Loucy (cell line): ENCODE measurements around the gene HIF1AN.

Experiments used
- H2AFZ ChIP-seq: fragments of 200-600 bp; sonication (generic); 2 replicates; pipeline ENCODE4 v1.6.0; 2016; ENCODE audit warnings: antibody characterized with exemption, mild to moderate bottlenecking, low read length, moderate library complexity
- H3F3A ChIP-seq: fragments of 200-600 bp; 2 replicates; pipeline ENCODE4 v1.6.0; 2016; ENCODE audit warnings: antibody characterized with exemption, low read depth, mild to moderate bottlenecking
- H3K27me3 ChIP-seq: fragments of 200-600 bp; sonication (generic); 2 replicates; pipeline ENCODE4 v1.6.1; 2014; ENCODE audit warnings: low read length, mild to moderate bottlenecking; ENCODE audit not compliant: insufficient read depth, poor library complexity, severe bottlenecking
- H3K36me3 ChIP-seq: fragments of 200-600 bp; sonication (generic); 2 replicates; pipeline ENCODE4 v1.6.1; 2016; ENCODE audit warnings: low read length; ENCODE audit not compliant: insufficient read depth
- H3K4me1 ChIP-seq: fragments of 200-600 bp; sonication (generic); 2 replicates; pipeline ENCODE4 v1.5.1; 2014; ENCODE audit warnings: low read length, mild to moderate bottlenecking; ENCODE audit not compliant: insufficient read depth, poor library complexity, severe bottlenecking
- H3K4me2 ChIP-seq: fragments of 200-600 bp; sonication (generic); 2 replicates; pipeline ENCODE4 v1.6.0; 2014; ENCODE audit warnings: antibody characterized with exemption, low read length, low read depth, mild to moderate bottlenecking; ENCODE audit not compliant: poor library complexity, severe bottlenecking
- H3K4me3 ChIP-seq: fragments of 200-600 bp; sonication (generic); 2 replicates; pipeline ENCODE4 v1.5.1; 2014; ENCODE audit warnings: low read length, mild to moderate bottlenecking, mixed read lengths; ENCODE audit not compliant: poor library complexity, severe bottlenecking
- H3K79me2 ChIP-seq: fragments of 200-600 bp; sonication (generic); 2 replicates; pipeline ENCODE4 v1.6.1; 2014; ENCODE audit warnings: low read length; ENCODE audit not compliant: insufficient read depth
- H3K9ac ChIP-seq: fragments of 200-600 bp; sonication (generic); 2 replicates; pipeline ENCODE4 v1.6.0; 2014; ENCODE audit warnings: mild to moderate bottlenecking, low read depth, low read length, moderate library complexity; ENCODE audit not compliant: poor library complexity, severe bottlenecking
- H3K9me2 ChIP-seq: fragments of 200-600 bp; sonication (generic); replicated peaks from 2 replicates; pipeline ENCODE4 v1.6.1; 2016; ENCODE audit warnings: low read depth, low read length, mixed read lengths
- H3K9me3 ChIP-seq: fragments of 200-600 bp; sonication (generic); 2 replicates; pipeline ENCODE4 v1.6.1; 2014; ENCODE audit warnings: mild to moderate bottlenecking, antibody characterized with exemption, low read length, low read depth; ENCODE audit not compliant: insufficient read depth
- H4K20me1 ChIP-seq: fragments of 200-600 bp; sonication (generic); 2 replicates; pipeline ENCODE4 v1.6.0; 2014; ENCODE audit warnings: antibody characterized with exemption, low read length, mild to moderate bottlenecking; ENCODE audit not compliant: insufficient read depth, poor library complexity, severe bottlenecking
- EZH2phosphoT487 ChIP-seq: fragments of 200-600 bp; IDR thresholded peaks from 2 replicates; pipeline ENCODE4 v1.6.1; 2018; ENCODE audit warnings: antibody characterized with exemption, mild to moderate bottlenecking, moderate library complexity, borderline replicate concordance
- TF ChIP-seq, protein P1 (sequence below): fragments of 200-600 bp; sonication (generic); conservative IDR thresholded peaks from 2 replicates; pipeline ENCODE4 v1.5.1; 2014; ENCODE audit warnings: mild to moderate bottlenecking, antibody characterized with exemption, low read length

Gene HIF1AN

DNA sequence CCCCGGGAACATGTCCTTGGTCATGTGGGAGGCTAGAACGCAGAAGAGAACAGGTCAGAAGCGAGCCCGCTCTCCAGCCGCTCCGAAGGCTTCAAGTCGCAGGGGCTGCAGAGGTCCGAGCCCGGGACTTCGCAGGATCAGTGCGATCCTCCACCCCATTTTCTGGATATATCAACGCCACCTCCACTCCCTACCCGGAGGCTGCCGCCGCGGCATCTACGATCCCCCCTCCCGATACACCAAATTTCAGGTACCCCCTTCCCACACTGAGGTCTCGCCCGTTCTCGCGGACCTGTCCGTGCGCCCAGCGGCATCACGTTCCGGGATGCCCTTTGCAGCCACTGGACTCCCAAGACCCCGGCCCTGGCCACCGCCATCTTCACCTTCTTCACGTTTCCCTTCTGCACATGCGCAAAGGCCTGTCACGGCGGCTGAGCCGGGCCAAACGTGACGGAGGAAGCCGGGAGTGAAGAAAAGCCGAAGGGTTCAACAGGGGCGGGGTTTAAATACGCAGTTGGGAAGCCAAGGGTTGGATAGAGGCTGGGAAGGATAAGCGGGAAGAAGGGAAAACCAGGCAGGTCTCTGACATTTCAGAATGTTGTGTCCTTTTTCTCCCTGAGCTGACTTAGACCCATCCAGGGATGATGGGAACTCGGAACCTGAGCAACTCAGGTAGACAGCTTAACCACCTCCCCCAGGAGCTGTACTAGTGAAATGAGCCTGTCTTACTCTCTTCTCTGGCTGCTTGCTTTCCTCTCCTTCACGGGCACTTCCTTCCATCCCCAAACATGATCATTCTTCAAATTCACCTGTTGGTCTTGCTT lies 6.1 kb upstream of the HIF1AN start, which contains the start of gene NDUFB8:
Gene NDUFB8 (minus strand): TSS at position 397 of the 824 bp plus-strand sequence. CDS start 20 bp downstream, at position 377.
- Histone ChIP-seq H3K27me3 (no peaks in the 10 kb centered on the region), H3K9me2 (no peaks in the 10 kb centered on the region), H3K36me3 (peaks cover 26% of the 10 kb centered on the region; the same call in 1 of the 2 replicates), H3K4me1 (peaks cover 46% of the 10 kb centered on the region), H3K9me3 (no peaks in the 10 kb centered on the region), H3F3A (no peaks in the 10 kb centered on the region), H4K20me1 (peaks cover 20% of the 10 kb centered on the region), H3K79me2 (peaks cover 55% of the 10 kb centered on the region), H3K4me2 (peak within 1 kb of the TSS; percentile 86), H2AFZ (peak within 1 kb of the TSS; percentile 92), H3K4me3 (peak within 1 kb of the TSS; percentile 86), H3K9ac (peak within 1 kb of the TSS; percentile 95)
- TF ChIP-seq EZH2phosphoT487, result no peak
- TF ChIP-seq, protein P1, sequence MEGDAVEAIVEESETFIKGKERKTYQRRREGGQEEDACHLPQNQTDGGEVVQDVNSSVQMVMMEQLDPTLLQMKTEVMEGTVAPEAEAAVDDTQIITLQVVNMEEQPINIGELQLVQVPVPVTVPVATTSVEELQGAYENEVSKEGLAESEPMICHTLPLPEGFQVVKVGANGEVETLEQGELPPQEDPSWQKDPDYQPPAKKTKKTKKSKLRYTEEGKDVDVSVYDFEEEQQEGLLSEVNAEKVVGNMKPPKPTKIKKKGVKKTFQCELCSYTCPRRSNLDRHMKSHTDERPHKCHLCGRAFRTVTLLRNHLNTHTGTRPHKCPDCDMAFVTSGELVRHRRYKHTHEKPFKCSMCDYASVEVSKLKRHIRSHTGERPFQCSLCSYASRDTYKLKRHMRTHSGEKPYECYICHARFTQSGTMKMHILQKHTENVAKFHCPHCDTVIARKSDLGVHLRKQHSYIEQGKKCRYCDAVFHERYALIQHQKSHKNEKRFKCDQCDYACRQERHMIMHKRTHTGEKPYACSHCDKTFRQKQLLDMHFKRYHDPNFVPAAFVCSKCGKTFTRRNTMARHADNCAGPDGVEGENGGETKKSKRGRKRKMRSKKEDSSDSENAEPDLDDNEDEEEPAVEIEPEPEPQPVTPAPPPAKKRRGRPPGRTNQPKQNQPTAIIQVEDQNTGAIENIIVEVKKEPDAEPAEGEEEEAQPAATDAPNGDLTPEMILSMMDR, result no peak

GRCh38 chr10:100531761-100532160 lies 4.0 kb upstream of the HIF1AN start:
- peaks cover 49% of the 10 kb centered on the region for H3K4me1 ChIP-seq
- H3K79me2 ChIP-seq, result peaks cover 45% of the 10 kb centered on the region
- no peak overlapping the region for H3K4me3 ChIP-seq
- no peak overlapping the region for H3K9ac ChIP-seq
- H2AFZ ChIP-seq, result no peak overlapping the region
- no peaks in the 10 kb centered on the region for H3K9me2 ChIP-seq
- no peaks in the 10 kb centered on the region for H3K9me3 ChIP-seq
- H3K27me3 ChIP-seq, result no peaks in the 10 kb centered on the region
- TF ChIP-seq EZH2phosphoT487, result no peak
- TF ChIP-seq, protein P1, result no peak
- no peak overlapping the region for H3K4me2 ChIP-seq
- H3K36me3 ChIP-seq, result peaks cover 5% of the 10 kb centered on the region; the same call in 1 of the 2 replicates
- H4K20me1 ChIP-seq, result peaks cover 20% of the 10 kb centered on the region
- H3F3A ChIP-seq, result no peaks in the 10 kb centered on the region

GRCh38 chr10:100534726-100535125 lies 1.0 kb upstream of the HIF1AN start:
- H3K4me1 ChIP-seq, result peaks cover 53% of the 10 kb centered on the region
- peak overlapping the region; percentile 85 for H3K4me3 ChIP-seq
- peak overlapping the region; percentile 84 for H3K9ac ChIP-seq
- H3F3A ChIP-seq, result no peaks in the 10 kb centered on the region
- TF ChIP-seq, protein P1, result no peak
- TF ChIP-seq EZH2phosphoT487, result no peak
- H3K79me2 ChIP-seq, result peaks cover 45% of the 10 kb centered on the region
- peak overlapping the region; percentile 75 for H2AFZ ChIP-seq
- H3K4me2 ChIP-seq, result peak overlapping the region; percentile 51
- no peaks in the 10 kb centered on the region for H3K9me2 ChIP-seq
- H4K20me1 ChIP-seq, result peaks cover 30% of the 10 kb centered on the region
- H3K27me3 ChIP-seq, result no peaks in the 10 kb centered on the region
- H3K36me3 ChIP-seq, result no peaks in the 10 kb centered on the region; the same call in 1 of the 2 replicates
- no peaks in the 10 kb centered on the region for H3K9me3 ChIP-seq
